OCI-LY7 (cell line): ENCODE measurements around the gene ACE. TPM values are rescaled to one million over a fixed set of nuclear protein-coding genes. Genes with fewer than 3 reads are reported as not detected.

Experiments
- BruUV-seq: library from RNA; stranded (reverse); fragments of 400-500 nt; replicated peaks from 2 replicates; lab custom pipeline; 2021; lab: Mats Ljungman, UMichigan
- CTCF ChIA-PET: fragments of 300-600 bp; sonication (Branson Sonifier 250); formaldehyde crosslinking; loops from one replicate; lab custom pipeline; 2022; ENCODE audit warnings: antibody characterized with exemption; ENCODE audit not compliant: unreplicated experiment; lab: Charles Lee
- POLR2A ChIA-PET: fragments of 300-600 bp; sonication (Branson Sonifier 250); formaldehyde crosslinking; loops from one replicate; lab custom pipeline; 2022; ENCODE audit warnings: antibody characterized with exemption; lab: Charles Lee
- DNase-seq: peaks from one replicate; pipeline ENCODE4 v3.0.0-alpha.2; 2015; ENCODE audit warnings: low spot score
- H2AFZ ChIP-seq: fragments of 200-600 bp; sonication (generic), shearing (Covaris generic); 2 replicates; pipeline ENCODE4 v1.6.1; 2014; ENCODE audit warnings: mild to moderate bottlenecking, antibody characterized with exemption, low read length, moderate library complexity
- H3K27ac ChIP-seq: fragments of 200-600 bp; sonication (generic); 2 replicates; pipeline ENCODE4 v1.5.1; 2014; ENCODE audit warnings: mixed run types, low read depth, mild to moderate bottlenecking, moderate library complexity, low read length, inconsistent platforms; ENCODE audit not compliant: poor library complexity, severe bottlenecking
- H3K36me3 ChIP-seq: fragments of 200-600 bp; sonication (generic); 2 replicates; pipeline ENCODE4 v1.6.1; 2014; ENCODE audit warnings: mild to moderate bottlenecking, antibody characterized with exemption, low read length, moderate library complexity, mixed read lengths; ENCODE audit not compliant: insufficient read depth
- H3K4me1 ChIP-seq: fragments of 200-600 bp; sonication (generic); 2 replicates; pipeline ENCODE4 v1.5.1; 2014; ENCODE audit warnings: mild to moderate bottlenecking, low read length; ENCODE audit not compliant: insufficient read depth, poor library complexity, severe bottlenecking
- H3K4me2 ChIP-seq: fragments of 200-600 bp; sonication (generic); 2 replicates; pipeline ENCODE4 v1.6.1; 2014; ENCODE audit warnings: mild to moderate bottlenecking, low read length
- H3K4me3 ChIP-seq: fragments of 200-600 bp; sonication (generic); 2 replicates; pipeline ENCODE4 v1.5.1; 2014; ENCODE audit warnings: mild to moderate bottlenecking, low read depth, low read length; ENCODE audit not compliant: poor library complexity, severe bottlenecking
- H3K79me2 ChIP-seq: fragments of 200-600 bp; sonication (generic); 2 replicates; pipeline ENCODE4 v1.6.1; 2016; ENCODE audit warnings: low read depth, mild to moderate bottlenecking, low read length, moderate library complexity, mixed read lengths; ENCODE audit not compliant: insufficient read depth
- H3K9me2 ChIP-seq: fragments of 200-600 bp; sonication (generic); 2 replicates; pipeline ENCODE4 v1.6.1; 2016; ENCODE audit warnings: mild to moderate bottlenecking, low read length, mixed read lengths; ENCODE audit not compliant: insufficient read depth
- H3K9me3 ChIP-seq: fragments of 200-600 bp; sonication (generic); 2 replicates; pipeline ENCODE4 v1.6.1; 2014; ENCODE audit warnings: mild to moderate bottlenecking, mixed run types, low read length, mixed read lengths
- H4K20me1 ChIP-seq: fragments of 200-600 bp; sonication (generic); 2 replicates; pipeline ENCODE4 v1.6.1; 2014; ENCODE audit warnings: mild to moderate bottlenecking, antibody characterized with exemption, low read length, moderate library complexity, mixed read lengths; ENCODE audit not compliant: insufficient read depth
- CTCF ChIP-seq: fragments of 200-600 bp; sonication (generic); conservative IDR thresholded peaks from 2 replicates; pipeline ENCODE4 v1.5.1; 2014; ENCODE audit warnings: mild to moderate bottlenecking, antibody characterized with exemption, low read length, moderate library complexity, mixed read lengths
- EZH2phosphoT487 ChIP-seq: fragments of 200-600 bp; sonication (generic); IDR thresholded peaks from 2 replicates; pipeline ENCODE4 v1.6.1; 2018; ENCODE audit warnings: low read depth, borderline replicate concordance, mild to moderate bottlenecking, mixed run types, antibody characterized with exemption, low read length, moderate library complexity, mixed read lengths
- intact Hi-C: fragments of 100-400 bp; cut with micrococcal nuclease; formaldehyde crosslinking; loops from one replicate; pipeline ENCODE4 v1.10.0; 2022; ENCODE audit not compliant: unreplicated experiment
- total RNA-seq, 2 experiments: library from RNA; depleted of rRNA in 1 of 2; stranded (reverse); fragments of >200 nt in 1 of 2; shearing (Covaris generic) in 1 of 2; gene quantifications; 2 replicates each; pipeline ENCODE4 v1.2.3, GENCODE V29; 2014 to 2022

The ACE gene
- total RNA-seq, 2 experiments from 2014 or later = 2.3 to 5.1 TPM

DNA sequence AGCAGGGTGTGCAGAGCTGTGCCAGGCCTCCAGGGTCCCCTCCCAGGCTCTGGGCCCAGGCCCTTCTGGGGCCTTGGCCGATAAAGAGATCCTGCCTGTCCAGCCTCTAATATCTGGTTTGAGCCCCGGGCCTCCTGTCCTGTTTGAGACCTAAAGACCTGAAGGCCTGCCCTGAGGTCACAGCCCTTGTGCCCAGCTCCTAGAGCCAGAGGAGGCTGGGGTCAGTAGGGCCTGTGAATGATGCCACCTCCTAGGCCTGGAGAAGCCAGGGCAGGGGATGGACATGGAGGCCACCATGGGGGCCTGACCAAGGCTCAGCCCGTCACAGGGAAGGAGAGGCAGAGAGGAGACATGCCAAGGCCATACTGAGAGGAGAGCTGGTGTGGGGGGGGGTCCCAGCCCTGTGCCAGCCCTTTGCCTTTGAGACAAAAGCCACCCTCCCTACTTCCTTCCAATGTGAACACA lies 53.7 kb downstream of the ACE start:
- no TSS peak for BruUV-seq
- Histone ChIP-seq H3K9me2 (no peaks in the 10 kb centered on the region), H4K20me1 (no peaks in the 10 kb centered on the region), H3K4me2 (no peak overlapping the region), H2AFZ (no peak overlapping the region), H3K9me3 (no peaks in the 10 kb centered on the region), H3K4me1 (no peaks in the 10 kb centered on the region), H3K27ac (no peak overlapping the region), H3K36me3 (no peaks in the 10 kb centered on the region), H3K4me3 (no peak overlapping the region), H3K79me2 (no peaks in the 10 kb centered on the region)
- no peak for DNase-seq
- ChIA-PET POLR2A (interaction anchor here (0.8 kb wide), 1 partner anchor 36 kb away, joined by 3 read pairs; no protein-coding TSS in a partner anchor), CTCF (no interaction called here)
- no peak for TF ChIP-seq CTCF
- TF ChIP-seq EZH2phosphoT487 = no peak
- intact Hi-C loops = no loop called here

DNA sequence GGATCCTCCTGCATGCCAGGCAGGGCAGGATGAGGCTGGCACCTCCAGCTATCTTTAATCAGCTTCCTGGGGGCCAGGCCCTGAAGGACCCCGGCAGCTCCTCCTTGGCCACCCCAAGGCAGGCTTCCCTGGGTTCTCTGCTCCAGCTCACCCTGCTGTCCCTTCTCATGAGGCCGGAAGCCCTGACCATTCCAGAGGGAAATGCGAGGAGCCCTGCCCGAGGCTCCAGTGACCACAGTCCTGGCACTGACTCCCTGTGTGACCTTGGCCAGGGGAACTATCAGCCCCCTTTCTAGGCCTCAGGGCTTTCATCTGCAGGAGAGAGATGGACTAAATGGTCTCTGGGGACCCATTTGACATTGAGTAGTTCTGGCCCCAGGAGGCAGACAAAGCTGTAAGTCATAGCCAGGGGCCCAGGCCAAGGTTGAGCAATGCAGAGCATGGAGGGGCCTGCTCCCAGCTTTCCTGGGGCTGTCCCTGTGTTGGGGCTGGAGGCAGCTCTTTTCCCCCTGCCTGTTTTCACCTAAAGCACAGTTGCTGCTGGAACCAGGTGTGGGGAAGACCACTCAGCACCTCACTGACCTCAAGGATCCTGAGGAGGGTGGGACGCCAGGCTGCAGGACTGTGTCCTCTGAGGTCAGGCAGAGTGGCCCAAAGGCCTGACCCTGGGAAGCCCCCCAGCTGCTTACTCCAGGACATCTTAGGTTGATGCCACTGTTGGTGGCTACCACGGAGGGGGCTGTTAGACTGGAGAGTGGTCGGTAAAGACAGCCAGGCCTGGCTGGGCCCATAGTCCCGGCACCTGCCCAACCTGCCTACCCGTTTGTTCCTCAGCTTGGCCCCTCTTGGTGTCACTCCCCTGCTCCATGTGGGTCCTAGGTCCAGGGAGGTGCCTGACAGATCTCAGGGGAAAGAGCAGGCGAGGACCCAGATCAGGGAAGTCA lies 54.4 kb downstream of the ACE start:
- POLR2A ChIA-PET = interaction anchor here (0.8 kb wide), 1 partner anchor 35 kb away, joined by 3 read pairs; no protein-coding TSS in a partner anchor
- no peak for TF ChIP-seq EZH2phosphoT487
- TF ChIP-seq CTCF = no peak
- CTCF ChIA-PET = no interaction called here

More for the DNA sequence above, 54.4 kb downstream of the ACE start:
- H3K9me3 ChIP-seq = no peaks in the 10 kb centered on the region
- H3K36me3 ChIP-seq = no peaks in the 10 kb centered on the region
- H3K4me2 ChIP-seq = no peak overlapping the region
- intact Hi-C loops = no loop called here
- no peaks in the 10 kb centered on the region for H3K79me2 ChIP-seq
- no peak overlapping the region for H3K27ac ChIP-seq
- H3K9me2 ChIP-seq = no peaks in the 10 kb centered on the region
- no peaks in the 10 kb centered on the region for H4K20me1 ChIP-seq
- DNase-seq = no peak
- H3K4me3 ChIP-seq = no peak overlapping the region
- no peaks in the 10 kb centered on the region for H3K4me1 ChIP-seq
- BruUV-seq = no TSS peak
- no peak overlapping the region for H2AFZ ChIP-seq
